ENCODE data around the gene ANXA6.
"Not testable (repeated sequence)": the region's sequence is repeated elsewhere in the genome, so short reads cannot be mapped to it uniquely, and the experiment has no call there.

The ANXA6 gene

GRCh38 chr5:151180291-151180690 is 22.7 kb upstream of the ANXA6 start:
- DNase-seq = no peak

DNA sequence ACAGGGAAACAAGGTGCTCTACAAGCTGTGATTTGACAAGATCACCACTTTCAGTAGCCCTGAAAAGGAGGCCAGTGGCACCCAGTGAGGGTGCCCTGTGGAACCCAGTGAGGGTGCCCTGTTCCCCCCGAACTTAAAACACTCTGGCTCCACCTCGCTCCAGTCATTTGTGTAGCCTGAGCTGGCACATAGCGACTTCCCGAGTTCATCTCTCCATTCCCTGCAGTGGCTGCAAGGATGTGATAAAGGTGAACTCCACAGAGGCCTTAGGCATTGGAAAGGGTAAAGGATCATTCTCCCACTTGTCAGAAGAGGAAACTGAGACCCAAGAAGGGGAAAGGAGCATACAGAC is 21.9 kb upstream of the ANXA6 start:
- DNase-seq = no peak

GRCh38 chr5:151178777-151179488 is 21.4 kb upstream of the ANXA6 start:
- DNase-seq = no peak

- no peak for DNase-seq
Observed at GRCh38 chr5:151178372-151178771, 20.8 kb upstream of the ANXA6 start.

GRCh38 chr5:151176268-151176667 is 18.7 kb upstream of the ANXA6 start:
- not testable (repeated sequence) for DNase-seq

GRCh38 chr5:151174612-151175101 is 17.1 kb upstream of the ANXA6 start:
- DNase-seq = no peak

DNA sequence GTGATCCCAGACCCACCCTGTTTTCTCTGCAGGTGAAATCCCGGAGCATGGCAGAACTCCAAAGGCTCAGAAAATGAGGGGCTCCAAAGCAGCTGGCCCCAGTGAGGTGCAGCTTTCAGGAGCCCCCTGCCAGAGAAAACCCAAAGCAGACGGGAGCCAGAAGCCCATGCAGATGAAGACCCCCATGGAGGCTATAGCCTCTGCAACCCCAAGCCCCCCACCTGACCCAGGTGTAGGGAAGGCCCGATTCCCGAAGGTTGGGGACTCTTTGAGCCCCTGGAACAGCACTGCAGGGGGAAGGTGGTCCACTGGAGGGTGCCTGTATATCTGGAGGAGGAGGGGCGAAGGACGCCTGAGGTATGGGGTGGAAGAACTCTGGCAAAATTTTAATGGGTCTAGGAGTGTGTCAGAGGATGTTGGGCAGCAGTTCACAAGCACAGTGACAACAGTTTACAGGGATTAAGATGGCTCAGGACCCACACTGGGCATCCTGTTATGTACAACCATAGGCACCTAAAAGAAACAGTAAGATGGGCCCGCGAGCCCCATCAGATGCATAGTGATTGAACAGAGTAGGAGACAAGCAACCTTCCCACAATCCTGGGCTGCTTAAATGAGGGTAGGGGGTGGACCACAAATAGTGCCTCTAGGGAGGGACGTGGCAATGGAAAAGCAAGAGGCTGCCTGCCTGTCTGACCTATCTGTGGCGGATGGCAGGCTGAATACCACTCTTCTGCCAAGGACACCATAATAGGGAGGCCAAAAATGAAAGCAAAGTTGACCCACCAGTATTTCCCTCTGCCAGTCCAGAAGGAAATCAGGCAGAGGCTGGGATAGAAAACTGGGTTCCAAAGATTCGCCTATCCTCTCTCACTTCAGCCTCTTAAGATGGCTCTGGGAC is 16.4 kb upstream of the ANXA6 start:
- DNase-seq = no peak

DNA sequence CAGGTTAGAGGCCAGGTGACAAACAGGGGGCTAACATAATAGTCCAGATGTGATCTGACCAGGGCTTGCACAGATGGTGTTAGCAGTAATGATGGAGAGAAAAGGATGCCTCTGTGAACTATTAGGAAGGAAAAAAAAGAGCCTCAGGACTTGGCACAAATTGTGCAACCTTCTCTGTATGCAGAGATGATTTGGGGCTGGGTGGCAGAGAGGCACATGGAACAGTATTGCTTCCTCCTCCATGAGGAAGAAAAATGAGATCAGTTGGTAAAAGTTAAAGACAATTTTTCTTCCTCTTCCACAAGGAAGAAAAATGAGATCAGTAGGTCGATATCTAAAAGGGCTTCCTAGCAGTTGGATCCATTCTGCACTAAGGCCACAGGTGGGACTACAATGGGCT is 13.9 kb upstream of the ANXA6 start:
- no peak for DNase-seq

- DNase-seq = no peak
Observed at GRCh38 chr5:151168602-151169344, 11.2 kb upstream of the ANXA6 start.

DNA sequence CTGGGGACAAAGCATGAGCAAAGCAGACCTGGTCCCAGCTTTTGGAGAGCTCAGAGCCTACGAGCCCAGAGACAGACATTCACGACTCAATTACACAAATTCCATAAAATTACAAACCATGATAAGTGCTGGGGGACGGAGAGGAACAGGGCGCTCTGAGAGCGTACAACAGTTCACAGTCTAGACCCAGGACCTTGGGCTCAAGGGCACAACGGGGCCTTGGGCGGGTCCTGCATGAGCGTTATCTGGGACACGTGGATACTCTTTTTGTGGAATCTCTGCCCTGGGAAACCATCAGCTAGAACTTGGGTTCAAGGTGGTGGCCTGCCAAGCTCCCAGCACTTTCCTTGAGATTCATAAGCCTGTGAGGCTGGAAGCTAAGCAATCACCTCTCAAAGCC is 9.4 kb upstream of the ANXA6 start:
- DNase-seq = no peak

- DNase-seq = peak; percentile 87
Observed at GRCh38 chr5:151164687-151165392, 7.3 kb upstream of the ANXA6 start.

GRCh38 chr5:151162776-151163175 is 5.2 kb upstream of the ANXA6 start:
- DNase-seq = no peak

- no peak for DNase-seq
Observed at GRCh38 chr5:151159649-151160373, 2.2 kb upstream of the ANXA6 start.

- DNase-seq = no peak
Observed at GRCh38 chr5:151158287-151158661, 695 bp upstream of the ANXA6 start.

GRCh38 chr5:151156507-151157420 is 815 bp downstream of the ANXA6 start:
- peak; percentile 58 for DNase-seq

DNA sequence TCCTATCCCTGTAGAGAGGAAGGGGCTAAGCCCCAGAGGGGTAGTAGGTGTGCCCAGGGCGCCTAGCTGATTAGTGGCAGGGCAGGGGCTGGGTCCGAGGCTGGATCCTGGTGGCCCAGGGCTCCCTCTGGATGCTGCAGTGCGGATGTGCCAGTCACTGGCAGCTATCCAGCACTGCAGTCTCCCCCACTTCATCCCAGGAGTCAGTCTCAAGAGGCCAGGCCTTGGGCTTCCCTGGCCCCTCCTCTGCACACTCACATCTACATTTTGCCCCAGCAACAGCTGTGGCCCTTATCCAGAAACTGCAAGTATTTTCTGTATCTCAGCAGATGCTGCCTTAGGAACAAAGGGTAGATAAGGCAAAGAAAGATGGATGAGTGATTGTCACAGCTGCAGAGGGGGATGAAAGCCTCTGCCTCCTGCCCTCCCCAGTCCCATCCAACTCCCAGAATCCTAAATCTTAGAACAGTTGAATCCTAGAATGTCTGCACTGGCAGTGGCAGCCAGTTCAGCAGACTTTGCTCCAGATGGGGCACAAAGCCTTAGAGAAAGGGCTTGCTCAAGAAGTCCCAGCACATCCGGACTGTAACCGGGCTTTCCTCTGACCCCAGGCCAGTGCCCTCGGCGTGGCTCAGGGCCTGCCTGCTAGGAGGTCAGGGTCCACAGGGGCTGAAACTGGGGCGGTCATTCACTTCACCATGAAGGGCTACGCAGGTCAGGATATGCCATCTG is 1.6 kb downstream of the ANXA6 start:
- peak; percentile 52 for DNase-seq

- peak; percentile 76 for DNase-seq
Observed at GRCh38 chr5:151154931-151155774, 2.4 kb downstream of the ANXA6 start.

GRCh38 chr5:151153766-151154272 is 3.8 kb downstream of the ANXA6 start:
- DNase-seq = peak; percentile 85

- peak; percentile 60 for DNase-seq
Observed at GRCh38 chr5:151153300-151153699, 4.3 kb downstream of the ANXA6 start.

Measured in activated CD4-positive, alpha-beta T cell treated with anti-CD3 and anti-CD28 coated beads, Interleukin-2, amount 50 U/mL, for 16 hours (primary cell).